ENCODE data around the gene JAKMIP1. TPM values are rescaled to one million over a fixed set of nuclear protein-coding genes. Genes with fewer than 3 reads are reported as not detected.

JAKMIP1 gene
- total and polyA plus RNA-seq, 2 donors (not counting 1 experiment from before 2014, with no cell fraction given): 0.49 to 1.0 TPM

GRCh38 chr4:6230502-6230785, 30.1 kb upstream of the JAKMIP1 start:
- ChIA-PET POLR2A (no interaction called here), CTCF (interaction anchor here (0.9 kb wide), 1 partner anchor 20 kb away, joined by 4 read pairs; no protein-coding TSS in a partner anchor)
- Histone ChIP-seq H4K20me1 (ENCODE audit: control insufficient read depth, insufficient read depth, low read length, poor library complexity, severe bottlenecking) (no peaks in the 10 kb centered on the region), H3K27ac (ENCODE audit: low read length in 2 of 2) (no peak overlapping the region), H3K79me2 (ENCODE audit: control insufficient read depth, insufficient read depth, low read length) (no peaks in the 10 kb centered on the region), H3K9me3 (ENCODE audit: control extremely low read depth in 1 of 3, control insufficient read depth in 2 of 3, insufficient read depth in 1 of 3, low read length in 2 of 3) (peaks cover 0 to 6% (median 0%) of the 10 kb centered on the region in 3 donors), H2AFZ (ENCODE audit: insufficient read depth, low read depth, low read length, poor library complexity, severe bottlenecking) (no peak overlapping the region), H3K4me2 (replicated peaks; ENCODE audit: low read depth, low read length, poor library complexity, severe bottlenecking) (no peak overlapping the region), H3K36me3 (replicated peaks in 1 of 2; ENCODE audit: control extremely low read depth in 1 of 2, control insufficient read depth in 1 of 2, extremely low read depth in 1 of 2, insufficient read depth in 2 of 2, low read length in 1 of 2) (no peaks in the 10 kb centered on the region), H3K27me3 (replicated peaks in 1 of 4; ENCODE audit: control extremely low read depth in 1 of 4, control insufficient read depth in 3 of 4, insufficient read depth in 4 of 4, low read length in 3 of 4) (peaks cover 0 to 7% (median 0%) of the 10 kb centered on the region in 4 experiments), H3K9ac (ENCODE audit: low read length) (no peak overlapping the region), H3K4me3 (ENCODE audit: control extremely low read depth in 1 of 5, extremely low read depth in 1 of 5, insufficient read depth in 1 of 5, low read depth in 2 of 5, low read length in 4 of 5) (no peak overlapping the region), H3K4me1 (ENCODE audit: control insufficient read depth in 2 of 2, insufficient read depth in 2 of 2, low read length in 2 of 2) (no peaks in the 10 kb centered on the region)
- Mint-ChIP-seq H3K27ac (no peak overlapping the region), H3K9me3 (ENCODE audit: insufficient read depth) (no peaks in the 10 kb centered on the region), H3K4me3 (no peak overlapping the region), H3K27me3 (peaks cover 6% of the 10 kb centered on the region), H3K4me1 (no peaks in the 10 kb centered on the region)
- ATAC-seq (ENCODE audit: low read depth) (no peak), DNase-seq (no peak)
- no peak for TF ChIP-seq EZH2 (IDR thresholded peaks at IDR 0.05; ENCODE audit: borderline replicate concordance, insufficient read depth, low read depth, low read length, poor library complexity, severe bottlenecking)
- no peak for TF ChIP-seq CTCF (IDR thresholded peaks at IDR 0.05)
- intact Hi-C loops (cut with micrococcal nuclease): no loop called here
- WGBS (ENCODE audit: insufficient coverage): 38% methylated on average over 3 of the region's 3 CpGs

- no peaks in the 10 kb centered on the region for H3K4me1 ChIP-seq (ENCODE audit: control insufficient read depth in 2 of 2, insufficient read depth in 2 of 2, low read length in 2 of 2)
- H3K9me3 Mint-ChIP-seq (ENCODE audit: insufficient read depth): no peaks in the 10 kb centered on the region
- CTCF ChIA-PET: interaction anchor here (0.9 kb wide), 1 partner anchor 21 kb away, joined by 4 read pairs; no protein-coding TSS in a partner anchor
- DNase-seq: no peak
- H3K4me1 Mint-ChIP-seq: no peaks in the 10 kb centered on the region
- whole genome bisulfite sequencing (ENCODE audit: insufficient coverage): 81% methylated on average over 15 of the region's 18 CpGs
- H3K4me3 ChIP-seq (ENCODE audit: control extremely low read depth in 1 of 5, extremely low read depth in 1 of 5, insufficient read depth in 1 of 5, low read depth in 2 of 5, low read length in 4 of 5): no peak overlapping the region
- H3K27me3 ChIP-seq (replicated peaks in 1 of 4; ENCODE audit: control extremely low read depth in 1 of 4, control insufficient read depth in 3 of 4, insufficient read depth in 4 of 4, low read length in 3 of 4): peaks cover 0 to 7% (median 0%) of the 10 kb centered on the region in 4 experiments
- H3K27ac ChIP-seq (ENCODE audit: low read length in 2 of 2): no peak overlapping the region
- no peaks in the 10 kb centered on the region for H4K20me1 ChIP-seq (ENCODE audit: control insufficient read depth, insufficient read depth, low read length, poor library complexity, severe bottlenecking)
- intact Hi-C loops (cut with micrococcal nuclease): no loop called here
- H2AFZ ChIP-seq (ENCODE audit: insufficient read depth, low read depth, low read length, poor library complexity, severe bottlenecking): no peak overlapping the region
- H3K4me2 ChIP-seq (replicated peaks; ENCODE audit: low read depth, low read length, poor library complexity, severe bottlenecking): no peak overlapping the region
- H3K27me3 Mint-ChIP-seq: peaks cover 6% of the 10 kb centered on the region
- H3K79me2 ChIP-seq (ENCODE audit: control insufficient read depth, insufficient read depth, low read length): no peaks in the 10 kb centered on the region
- H3K9me3 ChIP-seq (ENCODE audit: control extremely low read depth in 1 of 3, control insufficient read depth in 2 of 3, insufficient read depth in 1 of 3, low read length in 2 of 3): peaks cover 0 to 6% (median 0%) of the 10 kb centered on the region in 3 donors
- no peak overlapping the region for H3K4me3 Mint-ChIP-seq
- no peak for ATAC-seq (ENCODE audit: low read depth)
- no peak overlapping the region for H3K9ac ChIP-seq (ENCODE audit: low read length)
- POLR2A ChIA-PET: no interaction called here
- no peak overlapping the region for H3K27ac Mint-ChIP-seq
- TF ChIP-seq EZH2 (IDR thresholded peaks at IDR 0.05; ENCODE audit: borderline replicate concordance, insufficient read depth, low read depth, low read length, poor library complexity, severe bottlenecking): no peak
- TF ChIP-seq CTCF (IDR thresholded peaks at IDR 0.05): no peak
- H3K36me3 ChIP-seq (replicated peaks in 1 of 2; ENCODE audit: control extremely low read depth in 1 of 2, control insufficient read depth in 1 of 2, extremely low read depth in 1 of 2, insufficient read depth in 2 of 2, low read length in 1 of 2): no peaks in the 10 kb centered on the region
Observed at GRCh38 chr4:6229671-6230501, 29.5 kb upstream of the JAKMIP1 start.
